Neural progenitor cell (in vitro differentiated cells): Measurements from ENCODE around the gene SLC4A8. TPM values are rescaled to one million over a fixed set of nuclear protein-coding genes. Genes with fewer than 3 reads are reported as not detected.
A peak's percentile ranks its signal among the peaks of the same experiment; 100 is the strongest.

Experiments
- DNase-seq: peaks from one replicate; pipeline ENCODE4 v3.0.0-alpha.2; 2016; ENCODE audit warnings: low spot score
- H2AFZ ChIP-seq: fragments of 200-600 bp; sonication (generic); replicated peaks from 2 replicates; pipeline ENCODE4 v1.6.1; 2016; ENCODE audit warnings: antibody characterized with exemption
- H3F3A ChIP-seq: fragments of 200-600 bp; sonication (generic); 2 replicates; pipeline ENCODE4 v1.6.1; 2016; ENCODE audit warnings: antibody characterized with exemption, low read depth
- H3K27ac ChIP-seq: fragments of 200-600 bp; sonication (generic); 2 replicates; pipeline ENCODE4 v1.5.1; 2016; ENCODE audit warnings: mild to moderate bottlenecking
- H3K27me3 ChIP-seq: fragments of 200-600 bp; sonication (generic); 2 replicates; pipeline ENCODE4 v1.6.1; 2016; ENCODE audit warnings: mild to moderate bottlenecking, moderate library complexity
- H3K36me3 ChIP-seq: fragments of 200-600 bp; sonication (generic); 2 replicates; pipeline ENCODE4 v1.5.1; 2016
- H3K4me1 ChIP-seq: fragments of 200-600 bp; sonication (generic); 2 replicates; pipeline ENCODE4 v1.6.1; 2016; ENCODE audit warnings: mixed run types
- H3K4me2 ChIP-seq: fragments of 200-600 bp; sonication (generic); 2 replicates; pipeline ENCODE4 v1.6.1; 2016
- H3K4me3 ChIP-seq: fragments of 200-600 bp; sonication (generic); 2 replicates; pipeline ENCODE4 v1.5.1; 2016
- H3K79me2 ChIP-seq: fragments of 200-600 bp; sonication (generic); 2 replicates; pipeline ENCODE4 v1.6.1; 2016; ENCODE audit warnings: low read depth
- H3K9ac ChIP-seq: fragments of 200-600 bp; sonication (generic); 2 replicates; pipeline ENCODE4 v1.6.1; 2016
- H3K9me3 ChIP-seq: fragments of 200-600 bp; sonication (generic); 2 replicates; pipeline ENCODE4 v1.5.1; 2016; ENCODE audit warnings: low read depth
- H4K20me1 ChIP-seq: fragments of 200-600 bp; sonication (generic); 2 replicates; pipeline ENCODE4 v1.6.1; 2016; ENCODE audit warnings: low read depth
- H3K27ac Mint-ChIP-seq: 3 replicates; pipeline ENCODE4 v1.8.0; 2021; ENCODE audit warnings: mixed read lengths
- H3K27me3 Mint-ChIP-seq: 2 replicates; pipeline ENCODE4 v1.8.0; 2022; ENCODE audit warnings: low read depth, mild to moderate bottlenecking, inconsistent platforms, moderate library complexity, mixed read lengths; ENCODE audit not compliant: insufficient read depth
- H3K36me3 Mint-ChIP-seq: 3 replicates; pipeline ENCODE4 v1.8.0; 2021; ENCODE audit warnings: mixed read lengths
- H3K4me1 Mint-ChIP-seq: 3 replicates; pipeline ENCODE4 v1.8.0; 2021; ENCODE audit warnings: mixed read lengths
- H3K4me3 Mint-ChIP-seq: 3 replicates; pipeline ENCODE4 v1.8.0; 2021; ENCODE audit warnings: mild to moderate bottlenecking, moderate library complexity, mixed read lengths
- H3K9me3 Mint-ChIP-seq: 3 replicates; pipeline ENCODE4 v1.8.0; 2020; ENCODE audit warnings: mixed read lengths
- EZH2 ChIP-seq: fragments of 200-600 bp; sonication (generic); IDR thresholded peaks from 2 replicates; pipeline ENCODE4 v1.6.1; 2017; ENCODE audit warnings: antibody characterized with exemption, mild to moderate bottlenecking, moderate library complexity
- EZH2phosphoT487 ChIP-seq: fragments of 200-600 bp; sonication (generic); IDR thresholded peaks from 2 replicates; pipeline ENCODE4 v1.6.1; 2017; ENCODE audit warnings: antibody characterized with exemption
- total RNA-seq: library from RNA; depleted of rRNA; stranded (reverse); fragments of >200 nt; gene quantifications from 2 replicates; pipeline ENCODE4 v1.2.3, GENCODE V29; 2015; ENCODE audit warnings: low replicate concordance
- TF ChIP-seq, protein P1 (sequence below): fragments of 200-600 bp; sonication (generic); IDR thresholded peaks from 2 replicates; pipeline ENCODE4 v1.5.1; 2017; ENCODE audit warnings: antibody characterized with exemption, mild to moderate bottlenecking

SLC4A8 gene
- total RNA-seq, 1 donor from 2014 or later = 10.1 TPM

DNA sequence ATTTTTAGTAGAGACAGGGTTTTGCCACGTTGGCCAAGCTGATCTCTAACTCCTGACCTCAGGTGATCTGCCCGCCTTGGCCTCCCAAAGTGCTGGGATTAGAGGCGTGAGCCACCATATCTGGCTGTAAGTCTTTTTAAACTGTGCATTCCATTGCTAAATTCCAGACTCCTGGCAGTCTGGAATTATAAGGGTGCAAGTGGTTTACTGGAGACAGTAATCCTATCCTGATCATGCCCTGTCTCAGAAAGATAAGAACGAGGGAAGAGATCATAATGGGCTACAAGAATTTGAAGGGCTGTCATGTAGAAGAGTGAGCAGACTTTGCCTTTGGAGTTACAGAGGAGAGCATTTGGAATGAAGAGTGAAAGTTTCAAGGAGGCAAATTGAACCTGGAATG is 6.8 kb upstream of the SLC4A8 start:
- H3K4me2 ChIP-seq = no peak overlapping the region
- no peak for TF ChIP-seq EZH2phosphoT487
- TF ChIP-seq, protein P1, sequence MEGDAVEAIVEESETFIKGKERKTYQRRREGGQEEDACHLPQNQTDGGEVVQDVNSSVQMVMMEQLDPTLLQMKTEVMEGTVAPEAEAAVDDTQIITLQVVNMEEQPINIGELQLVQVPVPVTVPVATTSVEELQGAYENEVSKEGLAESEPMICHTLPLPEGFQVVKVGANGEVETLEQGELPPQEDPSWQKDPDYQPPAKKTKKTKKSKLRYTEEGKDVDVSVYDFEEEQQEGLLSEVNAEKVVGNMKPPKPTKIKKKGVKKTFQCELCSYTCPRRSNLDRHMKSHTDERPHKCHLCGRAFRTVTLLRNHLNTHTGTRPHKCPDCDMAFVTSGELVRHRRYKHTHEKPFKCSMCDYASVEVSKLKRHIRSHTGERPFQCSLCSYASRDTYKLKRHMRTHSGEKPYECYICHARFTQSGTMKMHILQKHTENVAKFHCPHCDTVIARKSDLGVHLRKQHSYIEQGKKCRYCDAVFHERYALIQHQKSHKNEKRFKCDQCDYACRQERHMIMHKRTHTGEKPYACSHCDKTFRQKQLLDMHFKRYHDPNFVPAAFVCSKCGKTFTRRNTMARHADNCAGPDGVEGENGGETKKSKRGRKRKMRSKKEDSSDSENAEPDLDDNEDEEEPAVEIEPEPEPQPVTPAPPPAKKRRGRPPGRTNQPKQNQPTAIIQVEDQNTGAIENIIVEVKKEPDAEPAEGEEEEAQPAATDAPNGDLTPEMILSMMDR = no peak
- TF ChIP-seq EZH2 = no peak
- Mint-ChIP-seq H3K27ac (peak overlapping the region; percentile 1), H3K4me1 (peaks cover 31% of the 10 kb centered on the region), H3K27me3 (peaks cover 14% of the 10 kb centered on the region), H3K4me3 (no peak overlapping the region), H3K36me3 (no peaks in the 10 kb centered on the region), H3K9me3 (no peaks in the 10 kb centered on the region)
- H2AFZ ChIP-seq = no peak overlapping the region
- no peak overlapping the region for H3K27ac ChIP-seq
- H3K9ac ChIP-seq = no peak overlapping the region
- no peaks in the 10 kb centered on the region for H4K20me1 ChIP-seq
- no peaks in the 10 kb centered on the region for H3K9me3 ChIP-seq
- no peaks in the 10 kb centered on the region for H3K36me3 ChIP-seq
- peaks cover 17% of the 10 kb centered on the region for H3K4me1 ChIP-seq
- no peaks in the 10 kb centered on the region for H3K79me2 ChIP-seq
- DNase-seq = no peak
- H3F3A ChIP-seq = peaks cover 20% of the 10 kb centered on the region
- no peaks in the 10 kb centered on the region for H3K27me3 ChIP-seq
- H3K4me3 ChIP-seq = no peak overlapping the region

DNA sequence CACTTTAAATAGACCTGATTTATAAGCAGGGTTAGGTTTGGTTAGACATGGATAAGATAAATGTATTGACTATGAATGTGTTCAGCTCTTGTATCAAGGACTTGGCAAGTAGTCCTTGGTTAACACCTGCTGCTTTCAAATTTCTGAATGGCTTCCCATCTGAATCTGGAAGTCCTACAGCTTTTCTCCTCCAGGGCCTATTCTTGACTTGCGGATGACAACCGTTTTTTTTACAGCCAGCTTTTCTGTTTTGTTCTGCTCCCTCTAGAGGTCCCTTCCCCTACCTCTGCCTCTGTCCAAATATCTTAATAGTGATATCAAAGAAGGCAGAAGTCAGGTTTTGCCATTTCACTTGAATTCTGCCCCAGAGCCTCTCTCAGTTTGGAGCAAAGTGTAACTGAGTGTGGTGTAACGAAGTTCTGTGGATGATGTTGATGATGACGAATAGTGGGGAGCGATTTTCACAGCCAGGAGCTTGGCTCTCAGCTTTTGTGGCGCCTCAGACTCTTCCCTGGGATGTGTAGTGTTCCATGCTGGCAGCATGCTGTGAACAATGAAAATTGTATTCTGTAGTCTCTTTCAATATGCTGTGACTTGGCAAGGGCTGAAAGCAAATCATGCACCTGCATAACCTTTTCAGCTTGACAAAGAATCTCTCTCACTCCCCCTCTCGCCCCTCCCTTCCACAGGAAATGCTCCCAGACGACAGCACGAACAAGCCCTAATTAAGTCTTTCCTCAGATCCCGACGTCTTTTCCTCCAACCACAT is 5.0 kb upstream of the SLC4A8 start:
- Mint-ChIP-seq H3K36me3 (no peaks in the 10 kb centered on the region), H3K9me3 (no peaks in the 10 kb centered on the region), H3K27me3 (peaks cover 14% of the 10 kb centered on the region), H3K27ac (no peak overlapping the region), H3K4me3 (peak overlapping the region; percentile 18), H3K4me1 (peaks cover 41% of the 10 kb centered on the region)
- Histone ChIP-seq H3K27me3 (no peaks in the 10 kb centered on the region), H3K4me3 (peak overlapping the region; percentile 19), H3K36me3 (no peaks in the 10 kb centered on the region), H3K9me3 (no peaks in the 10 kb centered on the region), H3F3A (peaks cover 26% of the 10 kb centered on the region), H3K27ac (no peak overlapping the region), H3K79me2 (no peaks in the 10 kb centered on the region), H4K20me1 (no peaks in the 10 kb centered on the region), H3K4me1 (peaks cover 22% of the 10 kb centered on the region), H3K4me2 (peak overlapping the region; percentile 65), H2AFZ (peak overlapping the region; percentile 74), H3K9ac (no peak overlapping the region)
- TF ChIP-seq EZH2 = no peak
- TF ChIP-seq, protein P1 = peak; percentile 34
- peak; percentile 54 for DNase-seq

DNA sequence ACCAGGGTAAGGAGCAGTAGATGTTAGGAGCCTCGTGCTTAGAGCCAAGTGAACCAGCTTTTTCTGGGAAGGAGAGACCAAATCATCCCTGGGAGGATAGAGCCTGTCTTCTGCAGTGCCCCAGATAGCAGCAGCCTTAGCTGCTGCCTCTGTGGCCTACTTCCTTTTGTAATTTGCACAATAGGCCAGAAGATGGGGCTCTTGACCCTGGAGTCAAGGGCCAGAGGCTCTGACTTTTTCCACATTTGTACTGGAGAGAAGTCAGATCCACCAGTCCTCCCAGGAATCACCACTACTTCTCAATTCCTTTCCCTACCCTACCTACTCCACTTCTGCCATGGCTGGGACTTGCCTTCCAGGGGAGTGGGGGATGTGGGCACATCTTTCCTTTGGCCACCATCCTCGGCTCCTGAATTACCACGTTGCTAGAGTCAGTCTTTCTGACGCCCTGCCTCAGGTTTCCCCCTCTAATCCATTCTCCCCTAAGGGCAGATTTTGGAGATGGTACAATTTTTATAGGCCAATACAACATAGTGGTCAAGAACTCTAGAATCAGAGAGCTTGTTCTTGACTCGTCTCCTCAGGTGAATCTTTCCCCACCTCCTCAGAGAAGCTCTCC is 3.3 kb upstream of the SLC4A8 start:
- H3K4me1 Mint-ChIP-seq = peaks cover 54% of the 10 kb centered on the region
- no peak overlapping the region for H3K4me2 ChIP-seq
- no peaks in the 10 kb centered on the region for H4K20me1 ChIP-seq
- H3K9ac ChIP-seq = no peak overlapping the region
- no peaks in the 10 kb centered on the region for H3K36me3 Mint-ChIP-seq
- no peak overlapping the region for H2AFZ ChIP-seq
- TF ChIP-seq EZH2phosphoT487 = no peak
- TF ChIP-seq, protein P1 = peak; percentile 77
- peaks cover 14% of the 10 kb centered on the region for H3K27me3 Mint-ChIP-seq
- peaks cover 31% of the 10 kb centered on the region for H3F3A ChIP-seq
- peaks cover 22% of the 10 kb centered on the region for H3K4me1 ChIP-seq
- no peak overlapping the region for H3K4me3 ChIP-seq
- H3K79me2 ChIP-seq = peaks cover 9% of the 10 kb centered on the region
- no peaks in the 10 kb centered on the region for H3K27me3 ChIP-seq
- no peaks in the 10 kb centered on the region for H3K9me3 Mint-ChIP-seq
- H3K36me3 ChIP-seq = no peaks in the 10 kb centered on the region
- DNase-seq = peak; percentile 82
- H3K27ac Mint-ChIP-seq = peak overlapping the region; percentile 34
- H3K4me3 Mint-ChIP-seq = peak overlapping the region; percentile 25
- no peaks in the 10 kb centered on the region for H3K9me3 ChIP-seq
- no peak overlapping the region for H3K27ac ChIP-seq
